Hematopoietic multipotent progenitor cell treated with erythropoietin and hydrocortisone succinate and interleukin-3 and kit ligand, for 6 days (in vitro differentiated cells): Measurements from ENCODE around the gene DOK1.

Experiments used
- DNase-seq: peaks from one replicate; pipeline ENCODE4 v3.0.0-alpha.2; 2015

DOK1 gene

DNA sequence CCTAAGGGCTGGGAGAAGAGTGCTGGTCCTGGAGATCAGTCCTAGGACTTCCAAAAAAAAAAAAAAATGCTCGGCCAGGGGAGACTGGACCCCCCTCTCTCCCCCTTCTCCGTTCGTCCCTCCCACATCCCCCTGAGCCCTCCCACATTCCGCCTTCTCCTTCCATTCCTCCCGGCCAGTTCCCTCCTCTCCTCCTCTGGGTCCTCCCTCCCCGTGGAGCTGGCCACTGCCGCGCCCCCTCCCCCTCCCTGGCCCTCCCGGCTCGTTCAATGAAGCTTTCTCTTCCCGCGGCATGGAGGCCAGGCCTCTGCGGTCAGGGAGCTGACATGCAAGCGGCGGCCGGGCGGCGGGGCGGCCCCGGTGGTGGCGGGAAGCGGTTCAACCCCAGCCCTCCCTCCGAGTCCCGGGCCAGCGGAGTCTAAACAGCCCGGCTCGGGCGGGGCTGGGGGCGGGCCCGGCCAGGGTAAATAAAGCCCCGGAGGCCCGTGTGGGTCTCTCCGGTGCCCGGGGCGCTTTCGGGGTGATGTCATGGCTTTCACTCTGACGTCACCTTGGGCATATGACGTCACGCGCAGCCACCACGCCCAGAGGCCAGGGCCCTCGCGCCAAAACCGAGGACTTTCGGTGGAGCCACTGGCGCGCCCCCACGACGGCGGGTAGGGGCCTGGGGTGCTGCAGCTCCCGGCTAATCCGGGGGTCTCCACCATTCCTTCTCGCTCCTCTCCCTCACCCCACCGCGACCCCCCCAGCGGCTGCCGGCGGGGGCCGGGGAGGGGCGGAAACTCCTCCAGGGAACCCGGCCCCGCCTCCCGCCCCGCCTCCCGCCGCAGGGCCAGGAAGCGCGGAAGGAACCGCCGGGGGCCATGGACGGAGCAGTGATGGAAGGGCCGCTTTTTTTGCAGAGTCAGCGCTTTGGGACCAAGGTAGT is at the start of gene DOK1, which contains the start of gene LOXL3:
DOK1 (plus strand) TSS at position 829 of the 928 bp plus-strand sequence; CDS start at position 864, 35 bp downstream.
LOXL3 (minus strand) TSS at position 51 of the 928 bp plus-strand sequence. CDS start 1,308 bp downstream, outside the sequence.
- peak; percentile 88 for DNase-seq

- no peak for DNase-seq
These were observed 48.9 kb upstream of the DOK1 start for GRCh38 chr2:74505448-74506246.

- DNase-seq, result peak; percentile 99
These were observed 47.2 kb upstream of the DOK1 start, which contains the start of gene PCGF1 for GRCh38 chr2:74507145-74507925. PCGF1 (minus strand) TSS chr2:74507695; CDS start chr2:74507668, 27 bp downstream.

- DNase-seq, result peak; percentile 53
These were observed 46.5 kb upstream of the DOK1 start for GRCh38 chr2:74507926-74508520.

GRCh38 chr2:74510272-74510671 is 44.2 kb upstream of the DOK1 start:
- DNase-seq, result no peak

GRCh38 chr2:74511104-74511989 is 43.2 kb upstream of the DOK1 start:
- DNase-seq, result no peak

DNA sequence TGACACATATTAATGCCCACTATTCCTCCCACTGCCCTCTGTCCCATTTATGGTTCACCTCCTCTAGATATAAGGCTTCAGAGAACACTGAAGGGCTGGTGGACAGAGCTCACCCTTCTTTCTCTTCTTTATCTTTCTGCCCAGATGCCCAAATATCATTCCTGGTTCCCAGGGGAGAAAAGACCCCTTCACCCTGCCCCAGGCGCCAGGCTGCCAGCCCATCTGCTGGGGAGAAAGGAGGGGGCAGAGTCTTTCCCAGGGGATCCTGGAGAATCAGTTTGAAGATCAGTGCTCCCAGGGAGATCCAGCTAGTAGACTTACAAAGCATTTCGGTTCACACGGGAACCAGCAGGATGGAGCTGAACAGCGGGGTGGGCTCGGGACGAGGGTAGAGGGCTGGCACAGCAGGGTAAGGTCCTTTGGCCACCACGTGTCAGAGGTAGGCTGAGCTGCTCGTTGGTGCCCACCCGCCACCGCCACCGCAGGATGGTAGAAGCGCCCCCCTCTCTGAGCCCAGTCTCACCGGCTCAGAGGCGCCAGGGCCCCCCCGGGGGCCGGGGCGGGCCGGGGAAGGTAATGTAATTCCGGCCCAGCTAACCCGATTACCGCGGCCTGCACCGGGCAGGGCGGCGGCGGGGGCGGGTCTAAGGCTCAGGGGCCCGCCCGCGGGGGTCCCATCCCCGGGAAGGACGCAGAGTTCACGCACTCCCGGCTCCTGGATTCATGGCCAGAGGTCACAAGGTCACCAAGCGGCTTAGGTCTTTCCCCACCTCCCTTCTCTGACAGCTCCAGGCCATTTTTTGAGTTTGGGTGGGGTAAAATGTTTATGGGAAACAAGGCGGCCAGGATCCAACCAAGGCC is 41.5 kb upstream of the DOK1 start:
- no peak for DNase-seq

- DNase-seq, result no peak
These were observed 40.7 kb upstream of the DOK1 start for GRCh38 chr2:74513605-74514367.

DNA sequence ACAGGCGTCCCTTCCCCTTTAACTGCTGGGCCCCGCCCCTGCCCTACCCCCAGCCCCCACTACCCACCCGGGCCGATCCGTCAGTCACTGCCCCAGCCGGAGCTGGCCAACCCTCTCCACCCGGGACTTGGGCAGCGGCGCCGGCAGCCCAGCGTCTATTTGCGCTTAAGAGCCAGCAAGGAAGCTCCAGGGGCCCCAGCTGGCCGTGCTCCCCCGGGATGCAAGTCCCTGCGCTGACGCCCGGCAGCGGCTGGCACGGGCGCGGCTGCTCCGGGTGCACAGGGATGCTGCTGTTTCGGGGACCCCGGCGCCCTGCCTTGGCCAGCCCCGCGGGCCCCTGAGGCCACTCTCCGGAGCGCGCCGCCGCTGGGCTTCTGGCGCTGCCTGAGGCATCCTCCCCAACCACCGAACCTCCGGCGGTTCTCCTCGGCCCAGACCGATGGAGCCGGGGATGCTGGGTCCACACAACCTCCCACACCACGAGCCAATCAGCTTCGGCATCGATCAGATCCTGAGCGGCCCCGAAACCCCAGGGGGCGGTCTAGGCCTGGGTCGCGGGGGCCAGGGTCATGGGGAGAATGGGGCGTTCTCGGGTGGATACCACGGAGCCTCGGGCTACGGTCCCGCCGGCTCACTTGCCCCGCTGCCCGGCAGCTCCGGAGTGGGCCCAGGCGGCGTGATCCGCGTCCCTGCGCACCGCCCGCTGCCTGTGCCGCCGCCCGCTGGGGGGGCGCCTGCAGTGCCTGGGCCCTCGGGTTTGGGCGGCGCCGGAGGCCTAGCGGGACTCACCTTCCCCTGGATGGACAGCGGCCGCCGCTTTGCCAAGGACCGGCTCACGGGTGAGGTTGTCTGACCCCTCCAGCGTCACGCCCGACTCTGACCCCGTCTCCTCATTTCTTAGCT is 39.9 kb upstream of the DOK1 start, which contains the start of gene TLX2:
TLX2 (plus strand) TSS at position 83 of the 903 bp plus-strand sequence; CDS start at position 440, 357 bp downstream.
- no peak for DNase-seq

GRCh38 chr2:74515271-74515980 is 39.1 kb upstream of the DOK1 start:
- no peak for DNase-seq

DNA sequence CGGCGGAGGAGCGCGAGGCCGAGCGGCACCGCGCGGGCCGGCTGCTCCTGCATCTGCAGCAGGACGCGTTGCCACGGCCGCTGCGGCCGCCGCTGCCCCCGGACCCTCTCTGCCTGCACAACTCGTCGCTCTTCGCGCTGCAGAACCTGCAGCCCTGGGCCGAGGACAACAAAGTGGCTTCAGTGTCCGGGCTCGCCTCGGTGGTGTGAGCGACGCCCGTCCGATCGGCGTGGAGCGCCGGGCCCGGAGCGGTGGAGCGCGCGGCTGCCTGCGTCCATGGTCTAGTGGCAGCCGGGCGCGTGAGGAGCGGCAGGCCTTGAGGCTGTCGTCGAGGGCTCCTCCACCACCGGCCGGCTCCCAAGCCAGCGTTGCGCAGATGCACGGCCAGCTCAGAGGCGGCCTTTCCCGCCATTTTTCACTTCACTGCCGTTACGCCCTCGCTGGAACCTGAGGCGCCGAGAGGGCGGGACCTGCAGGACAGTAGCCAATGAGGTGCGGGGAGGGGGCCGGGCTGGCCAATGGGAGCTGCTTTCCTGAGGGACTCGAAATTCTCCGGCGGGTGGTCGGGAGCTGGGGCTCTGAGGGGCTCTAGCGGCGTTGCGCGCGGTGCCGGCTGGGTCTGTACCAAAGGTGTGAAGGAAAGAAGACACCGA is 38.4 kb upstream of the DOK1 start:
- DNase-seq, result peak; percentile 88

DNA sequence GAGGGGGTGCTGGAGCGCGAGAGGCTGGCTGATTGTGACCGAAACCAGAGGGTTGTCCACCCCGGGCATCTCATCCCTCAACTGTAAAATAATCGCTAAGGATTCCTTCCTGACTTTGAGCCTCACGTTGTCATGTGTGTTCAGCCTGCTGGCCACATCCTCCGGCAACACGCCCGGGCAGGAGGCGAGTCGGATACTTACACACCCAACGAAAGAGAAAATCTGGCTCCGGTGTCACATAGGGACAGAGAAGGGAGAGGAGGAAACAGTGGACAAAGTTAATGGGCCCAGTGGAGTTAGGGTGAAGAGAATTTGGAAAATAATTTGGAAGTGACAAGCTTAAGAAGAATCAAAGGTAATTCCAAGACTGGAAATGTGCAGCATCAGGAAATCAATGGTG is 37.9 kb upstream of the DOK1 start:
- DNase-seq, result no peak

DNA sequence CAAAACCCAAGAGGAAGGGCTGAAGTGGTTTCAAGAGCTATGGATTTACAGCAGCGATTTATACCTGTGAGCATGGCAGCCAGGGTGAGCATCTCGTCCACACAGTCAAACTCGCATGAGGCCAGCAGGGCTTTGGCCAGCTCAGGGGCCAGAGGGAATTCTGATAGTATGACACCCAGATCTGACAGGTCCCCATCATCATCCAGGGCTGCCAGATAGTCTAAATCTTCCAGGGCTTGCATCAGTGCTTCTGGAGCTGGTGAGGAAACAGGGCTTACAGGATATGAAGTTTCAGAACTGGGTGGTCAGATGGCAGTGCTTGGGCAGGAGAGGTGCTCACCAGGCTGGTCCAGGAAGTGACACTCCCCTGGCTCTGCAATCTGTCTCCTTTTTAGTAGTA is 32.0 kb upstream of the DOK1 start:
- no peak for DNase-seq

DNA sequence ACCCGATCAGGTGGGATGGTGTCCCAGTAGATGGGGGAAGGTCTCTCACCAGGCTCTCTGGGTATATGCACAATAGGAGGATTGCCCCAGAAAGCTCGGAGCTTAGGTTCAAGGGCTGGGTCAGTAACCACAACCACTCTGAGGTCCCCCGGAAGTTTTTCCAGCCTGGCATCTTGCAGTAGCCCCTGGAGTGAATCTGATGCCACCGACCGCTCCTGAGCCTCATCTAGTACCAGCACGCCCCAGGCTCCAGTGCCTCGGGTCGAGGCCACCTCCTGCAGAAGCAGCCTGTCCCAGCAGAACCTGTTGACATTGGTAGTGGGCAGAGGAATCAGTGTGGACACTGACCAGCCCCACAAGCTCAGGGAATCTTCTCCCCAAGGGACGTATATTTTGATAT is 30.5 kb upstream of the DOK1 start:
- DNase-seq, result no peak

- no peak for DNase-seq
These were observed 29.4 kb upstream of the DOK1 start for GRCh38 chr2:74524955-74525716.
